HEK293 (cell line): ENCODE results near the gene SH2B3.

Experiments used
- SP7 ChIP-seq: fragments of 450-650 bp; formaldehyde crosslinking; IDR thresholded peaks from 2 replicates; pipeline ENCODE4 v1.5.1; 2016; ENCODE audit warnings: missing biosample characterization, missing genetic modification characterization
- ZNF24 ChIP-seq: fragments of 450-650 bp; formaldehyde crosslinking; IDR thresholded peaks from 2 replicates; pipeline ENCODE4 v1.5.1; 2016; ENCODE audit warnings: missing biosample characterization, missing genetic modification characterization
- ZNF248 ChIP-seq: fragments of 450-650 bp; formaldehyde crosslinking; IDR thresholded peaks from 2 replicates; pipeline ENCODE4 v1.5.1; 2017; ENCODE audit warnings: missing biosample characterization, missing genetic modification characterization
- TF ChIP-seq, protein P1 (sequence below): fragments of 450-650 bp; formaldehyde crosslinking; IDR thresholded peaks from 2 replicates; pipeline ENCODE4 v1.5.1; 2016; ENCODE audit warnings: missing biosample characterization, missing genetic modification characterization, borderline replicate concordance
- TF ChIP-seq, protein P2 (sequence below): fragments of 450-650 bp; formaldehyde crosslinking; IDR thresholded peaks from 2 replicates; pipeline ENCODE4 v1.5.1; 2016; ENCODE audit warnings: missing biosample characterization, missing genetic modification characterization

DNA sequence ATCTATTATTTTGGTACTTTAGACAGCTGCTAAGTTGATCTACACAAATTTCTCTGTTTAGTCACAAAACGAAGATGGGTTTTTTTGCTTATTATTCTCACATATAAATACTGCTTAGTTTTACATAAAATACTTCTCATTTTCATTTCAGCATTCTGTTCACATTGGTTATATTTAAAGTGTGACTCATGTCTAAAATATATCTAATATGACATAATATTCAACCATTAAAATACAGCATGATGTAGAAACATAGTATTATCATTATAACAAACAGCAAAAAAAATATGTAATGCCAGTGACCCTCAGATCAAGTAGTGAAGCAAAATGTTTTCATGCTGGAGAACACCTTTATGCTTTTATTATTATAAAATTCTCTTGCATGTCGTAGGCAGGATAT lies 63.7 kb downstream of the SH2B3 start:
- TF ChIP-seq SP7 (tag by site-specific recombination): no peak
- TF ChIP-seq, protein P1, sequence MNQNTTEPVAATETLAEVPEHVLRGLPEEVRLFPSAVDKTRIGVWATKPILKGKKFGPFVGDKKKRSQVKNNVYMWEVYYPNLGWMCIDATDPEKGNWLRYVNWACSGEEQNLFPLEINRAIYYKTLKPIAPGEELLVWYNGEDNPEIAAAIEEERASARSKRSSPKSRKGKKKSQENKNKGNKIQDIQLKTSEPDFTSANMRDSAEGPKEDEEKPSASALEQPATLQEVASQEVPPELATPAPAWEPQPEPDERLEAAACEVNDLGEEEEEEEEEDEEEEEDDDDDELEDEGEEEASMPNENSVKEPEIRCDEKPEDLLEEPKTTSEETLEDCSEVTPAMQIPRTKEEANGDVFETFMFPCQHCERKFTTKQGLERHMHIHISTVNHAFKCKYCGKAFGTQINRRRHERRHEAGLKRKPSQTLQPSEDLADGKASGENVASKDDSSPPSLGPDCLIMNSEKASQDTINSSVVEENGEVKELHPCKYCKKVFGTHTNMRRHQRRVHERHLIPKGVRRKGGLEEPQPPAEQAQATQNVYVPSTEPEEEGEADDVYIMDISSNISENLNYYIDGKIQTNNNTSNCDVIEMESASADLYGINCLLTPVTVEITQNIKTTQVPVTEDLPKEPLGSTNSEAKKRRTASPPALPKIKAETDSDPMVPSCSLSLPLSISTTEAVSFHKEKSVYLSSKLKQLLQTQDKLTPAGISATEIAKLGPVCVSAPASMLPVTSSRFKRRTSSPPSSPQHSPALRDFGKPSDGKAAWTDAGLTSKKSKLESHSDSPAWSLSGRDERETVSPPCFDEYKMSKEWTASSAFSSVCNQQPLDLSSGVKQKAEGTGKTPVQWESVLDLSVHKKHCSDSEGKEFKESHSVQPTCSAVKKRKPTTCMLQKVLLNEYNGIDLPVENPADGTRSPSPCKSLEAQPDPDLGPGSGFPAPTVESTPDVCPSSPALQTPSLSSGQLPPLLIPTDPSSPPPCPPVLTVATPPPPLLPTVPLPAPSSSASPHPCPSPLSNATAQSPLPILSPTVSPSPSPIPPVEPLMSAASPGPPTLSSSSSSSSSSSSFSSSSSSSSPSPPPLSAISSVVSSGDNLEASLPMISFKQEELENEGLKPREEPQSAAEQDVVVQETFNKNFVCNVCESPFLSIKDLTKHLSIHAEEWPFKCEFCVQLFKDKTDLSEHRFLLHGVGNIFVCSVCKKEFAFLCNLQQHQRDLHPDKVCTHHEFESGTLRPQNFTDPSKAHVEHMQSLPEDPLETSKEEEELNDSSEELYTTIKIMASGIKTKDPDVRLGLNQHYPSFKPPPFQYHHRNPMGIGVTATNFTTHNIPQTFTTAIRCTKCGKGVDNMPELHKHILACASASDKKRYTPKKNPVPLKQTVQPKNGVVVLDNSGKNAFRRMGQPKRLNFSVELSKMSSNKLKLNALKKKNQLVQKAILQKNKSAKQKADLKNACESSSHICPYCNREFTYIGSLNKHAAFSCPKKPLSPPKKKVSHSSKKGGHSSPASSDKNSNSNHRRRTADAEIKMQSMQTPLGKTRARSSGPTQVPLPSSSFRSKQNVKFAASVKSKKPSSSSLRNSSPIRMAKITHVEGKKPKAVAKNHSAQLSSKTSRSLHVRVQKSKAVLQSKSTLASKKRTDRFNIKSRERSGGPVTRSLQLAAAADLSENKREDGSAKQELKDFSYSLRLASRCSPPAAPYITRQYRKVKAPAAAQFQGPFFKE (tag by site-specific recombination): no peak
- no peak for TF ChIP-seq ZNF24 (tag by site-specific recombination)
- no peak for TF ChIP-seq ZNF248
- TF ChIP-seq, protein P2, sequence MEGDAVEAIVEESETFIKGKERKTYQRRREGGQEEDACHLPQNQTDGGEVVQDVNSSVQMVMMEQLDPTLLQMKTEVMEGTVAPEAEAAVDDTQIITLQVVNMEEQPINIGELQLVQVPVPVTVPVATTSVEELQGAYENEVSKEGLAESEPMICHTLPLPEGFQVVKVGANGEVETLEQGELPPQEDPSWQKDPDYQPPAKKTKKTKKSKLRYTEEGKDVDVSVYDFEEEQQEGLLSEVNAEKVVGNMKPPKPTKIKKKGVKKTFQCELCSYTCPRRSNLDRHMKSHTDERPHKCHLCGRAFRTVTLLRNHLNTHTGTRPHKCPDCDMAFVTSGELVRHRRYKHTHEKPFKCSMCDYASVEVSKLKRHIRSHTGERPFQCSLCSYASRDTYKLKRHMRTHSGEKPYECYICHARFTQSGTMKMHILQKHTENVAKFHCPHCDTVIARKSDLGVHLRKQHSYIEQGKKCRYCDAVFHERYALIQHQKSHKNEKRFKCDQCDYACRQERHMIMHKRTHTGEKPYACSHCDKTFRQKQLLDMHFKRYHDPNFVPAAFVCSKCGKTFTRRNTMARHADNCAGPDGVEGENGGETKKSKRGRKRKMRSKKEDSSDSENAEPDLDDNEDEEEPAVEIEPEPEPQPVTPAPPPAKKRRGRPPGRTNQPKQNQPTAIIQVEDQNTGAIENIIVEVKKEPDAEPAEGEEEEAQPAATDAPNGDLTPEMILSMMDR (tag by site-specific recombination): no peak
